ENCODE measurements around the gene PICK1.

DNA sequence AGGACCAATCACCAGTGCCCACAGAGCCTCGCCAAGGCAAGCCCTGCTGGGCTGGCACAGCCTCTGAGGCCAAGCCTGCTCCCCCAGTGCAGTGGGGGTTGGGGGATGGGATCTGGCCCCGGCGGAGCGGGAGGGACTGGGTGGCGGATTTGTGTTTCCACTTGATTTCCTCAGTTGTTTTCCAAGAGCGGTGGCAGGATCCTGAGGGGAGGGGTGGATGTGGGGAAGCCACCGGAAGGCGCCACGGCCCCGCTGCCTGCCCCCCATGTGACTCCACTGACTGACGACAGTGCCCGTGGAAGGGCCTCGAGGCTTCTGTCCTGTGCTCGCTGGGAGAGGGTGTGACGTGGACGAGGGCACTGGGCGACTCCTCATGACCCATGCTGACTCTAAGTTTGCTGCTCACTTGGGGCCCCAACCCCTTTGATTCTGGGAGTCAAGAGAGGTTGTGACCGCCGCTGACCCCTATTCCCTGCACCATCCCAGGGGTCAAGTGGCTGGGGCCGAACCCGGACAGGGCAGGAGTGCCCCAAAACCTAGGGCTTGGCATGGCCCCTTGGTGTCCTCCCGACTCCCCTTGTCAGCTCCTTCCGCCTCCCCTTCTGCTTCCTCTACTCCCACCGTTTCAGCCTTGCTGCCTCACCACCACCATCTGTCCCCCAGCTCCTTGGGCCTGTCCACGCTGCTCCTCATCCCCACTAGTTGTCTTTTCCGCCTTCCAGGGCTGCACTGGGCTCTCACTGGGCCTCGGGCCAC, 23.5 kb upstream of the PICK1 start:
- TF ChIP-seq, protein P1, sequence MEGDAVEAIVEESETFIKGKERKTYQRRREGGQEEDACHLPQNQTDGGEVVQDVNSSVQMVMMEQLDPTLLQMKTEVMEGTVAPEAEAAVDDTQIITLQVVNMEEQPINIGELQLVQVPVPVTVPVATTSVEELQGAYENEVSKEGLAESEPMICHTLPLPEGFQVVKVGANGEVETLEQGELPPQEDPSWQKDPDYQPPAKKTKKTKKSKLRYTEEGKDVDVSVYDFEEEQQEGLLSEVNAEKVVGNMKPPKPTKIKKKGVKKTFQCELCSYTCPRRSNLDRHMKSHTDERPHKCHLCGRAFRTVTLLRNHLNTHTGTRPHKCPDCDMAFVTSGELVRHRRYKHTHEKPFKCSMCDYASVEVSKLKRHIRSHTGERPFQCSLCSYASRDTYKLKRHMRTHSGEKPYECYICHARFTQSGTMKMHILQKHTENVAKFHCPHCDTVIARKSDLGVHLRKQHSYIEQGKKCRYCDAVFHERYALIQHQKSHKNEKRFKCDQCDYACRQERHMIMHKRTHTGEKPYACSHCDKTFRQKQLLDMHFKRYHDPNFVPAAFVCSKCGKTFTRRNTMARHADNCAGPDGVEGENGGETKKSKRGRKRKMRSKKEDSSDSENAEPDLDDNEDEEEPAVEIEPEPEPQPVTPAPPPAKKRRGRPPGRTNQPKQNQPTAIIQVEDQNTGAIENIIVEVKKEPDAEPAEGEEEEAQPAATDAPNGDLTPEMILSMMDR (conservative IDR thresholded peaks at IDR 0.05; ENCODE audit: low read depth, low read length) = no peak
- no peak for TF ChIP-seq EZH2 (IDR thresholded peaks at IDR 0.05; ENCODE audit: low read length, unreplicated experiment)
- no peak for TF ChIP-seq EZH2phosphoT487 (IDR thresholded peaks at IDR 0.05; ENCODE audit: borderline replicate concordance, low read length)

All from PC-3 (cell line).